ENCODE measurements around the gene MICU2.

Gene MICU2

DNA sequence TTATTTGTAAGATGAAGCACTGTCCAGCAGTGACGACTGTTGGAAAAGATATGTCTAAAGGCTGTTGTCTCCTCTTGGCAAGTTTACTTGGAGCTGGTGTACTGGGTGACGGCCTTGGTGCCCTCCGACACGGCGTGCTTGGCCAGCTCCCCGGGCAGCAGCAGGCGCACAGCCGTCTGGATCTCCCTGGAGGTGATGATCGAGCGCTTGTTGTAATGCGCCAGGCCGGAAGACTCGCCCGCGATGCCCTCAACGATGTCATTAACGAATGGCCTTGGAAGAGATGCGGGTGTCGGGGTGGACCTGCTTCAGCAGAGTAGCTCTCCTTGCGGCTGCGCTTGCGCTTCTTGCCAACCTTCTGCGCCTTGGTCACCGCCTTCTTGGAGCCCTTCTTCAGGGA is 120.2 kb downstream of the MICU2 start:
- DNase-seq (ENCODE audit: low read depth in 2 of 2), result no peak

DNA sequence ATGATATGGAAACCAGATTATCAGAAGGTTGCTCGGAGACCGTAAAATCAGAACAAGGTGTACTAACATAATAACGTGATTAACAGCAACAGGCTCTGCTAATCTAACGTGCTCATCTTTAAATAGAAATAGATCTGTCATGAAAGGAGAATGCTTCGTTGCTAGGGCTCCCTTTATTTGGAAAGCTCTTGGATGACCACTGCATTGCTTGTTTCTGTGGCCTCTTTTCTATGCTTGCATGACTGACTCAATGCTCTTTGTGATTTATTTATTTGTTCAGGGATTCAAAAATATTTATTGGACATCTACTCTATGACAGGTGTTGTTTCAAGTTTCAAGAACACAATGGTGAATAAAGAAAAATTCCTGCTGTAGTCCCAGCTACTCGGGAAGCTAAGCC is 122.6 kb downstream of the MICU2 start:
- no peak for DNase-seq (ENCODE audit: low read depth in 2 of 2)

DNA sequence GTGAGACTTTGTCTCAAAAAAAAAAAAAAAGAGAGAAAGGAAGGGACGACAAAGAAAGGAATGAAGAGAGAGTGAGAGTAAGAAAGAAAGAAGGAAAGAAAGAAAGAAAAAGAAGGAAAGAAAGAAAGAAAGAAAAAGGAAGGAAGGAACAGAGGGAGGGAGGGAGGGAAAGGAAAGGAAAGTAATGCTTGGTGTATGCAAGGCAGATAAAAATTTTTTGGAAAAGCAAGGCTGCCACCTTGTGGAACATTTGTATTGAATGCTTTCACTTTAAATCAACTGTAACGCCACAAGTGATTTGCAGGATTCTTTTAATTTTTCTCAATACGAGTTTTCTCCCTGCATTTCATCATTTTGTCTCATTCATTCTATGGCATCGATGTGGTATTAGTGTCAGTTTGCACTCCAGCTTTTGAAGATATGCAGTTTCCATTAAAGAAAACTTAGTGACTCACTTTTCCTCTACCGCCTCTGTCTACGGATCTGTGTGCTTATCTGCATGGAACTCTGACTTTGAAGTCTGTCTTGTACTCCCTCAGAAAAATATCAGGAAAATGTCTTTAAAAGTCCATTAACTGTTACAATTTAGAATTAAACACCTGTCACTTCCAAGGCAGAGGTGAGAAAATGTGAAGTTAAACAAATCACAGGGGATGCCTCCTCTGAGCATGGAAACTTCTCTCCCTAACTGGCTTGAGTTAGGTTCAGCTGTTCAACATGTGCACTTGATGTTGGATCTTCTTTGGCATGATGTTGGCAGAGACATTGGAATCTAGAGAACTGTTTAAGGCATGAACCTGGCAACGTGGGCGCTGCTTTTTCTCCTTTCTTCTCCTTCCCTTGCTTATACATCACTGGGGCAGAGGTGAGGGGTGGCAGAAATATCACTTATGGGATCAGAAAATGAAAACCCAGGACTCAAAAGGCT is 124.8 kb downstream of the MICU2 start:
- peak in 1 of 2 donors; percentile 19 for DNase-seq (ENCODE audit: low read depth in 2 of 2)

DNA sequence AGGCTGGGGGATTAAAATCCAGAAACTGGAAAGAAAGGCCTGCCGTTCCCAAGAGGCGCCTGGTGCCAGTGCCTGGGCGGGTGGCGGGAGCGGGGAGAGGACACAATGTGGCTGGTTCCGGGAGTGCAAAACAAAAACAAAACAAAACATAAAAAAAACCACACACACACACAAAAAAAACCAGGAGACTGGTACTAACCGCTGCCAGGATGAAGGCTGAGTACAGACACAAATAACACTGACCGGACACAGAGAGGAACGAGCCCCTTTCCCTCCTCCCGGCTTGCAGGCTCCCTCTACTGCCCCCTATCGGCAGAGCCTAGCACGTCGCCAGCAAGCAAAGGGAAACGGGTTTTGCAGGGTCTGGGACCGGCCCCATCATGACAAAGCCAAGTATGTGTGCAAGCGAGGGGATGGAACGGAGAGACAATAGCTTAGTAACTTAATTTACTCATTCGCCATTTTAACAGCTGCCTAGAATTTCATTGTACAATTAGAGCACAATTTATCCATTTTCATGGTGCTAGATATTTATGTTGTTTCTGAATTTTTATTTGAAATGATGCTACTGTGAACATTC is 127.0 kb downstream of the MICU2 start:
- DNase-seq (ENCODE audit: low read depth in 2 of 2), result peak; percentile 75

DNA sequence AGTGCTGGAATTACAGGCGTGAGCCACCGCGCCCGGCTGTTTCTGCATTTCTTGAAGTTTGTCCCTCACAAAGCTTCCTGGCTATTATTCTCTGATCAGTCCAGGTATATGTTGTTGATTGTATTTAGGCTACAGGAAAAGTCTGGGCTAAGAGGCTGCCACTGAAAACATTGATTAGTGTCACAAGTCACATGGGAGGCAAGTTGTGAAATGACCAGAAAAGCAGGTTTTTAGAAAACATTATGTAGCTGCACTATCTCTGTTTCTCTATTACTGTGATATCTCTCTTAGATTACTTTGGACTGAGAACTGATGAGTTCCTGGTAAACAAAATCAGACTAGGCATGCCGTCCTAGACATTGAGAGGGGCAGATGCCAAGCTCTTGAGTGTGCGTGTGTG is 128.9 kb downstream of the MICU2 start:
- no peak for DNase-seq (ENCODE audit: low read depth in 2 of 2)

DNA sequence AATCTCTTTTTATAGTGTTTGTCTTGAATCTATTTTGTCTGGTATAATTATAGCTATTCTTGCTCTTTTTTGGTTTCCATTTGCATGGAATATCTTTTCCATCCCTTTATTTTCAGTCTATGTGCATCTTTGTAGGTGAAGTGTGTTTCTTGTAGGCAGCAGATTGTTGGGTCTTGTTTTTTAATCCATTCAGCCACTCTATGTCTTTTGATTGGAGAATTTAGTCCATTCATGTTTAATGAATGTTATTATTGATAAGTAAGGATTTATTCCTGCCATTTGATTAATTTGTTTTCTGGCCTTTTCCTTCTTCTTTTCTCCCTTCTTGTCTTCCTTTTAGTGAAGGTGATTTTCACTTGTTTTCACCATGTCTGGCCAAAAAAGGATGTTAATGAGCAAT is 133.2 kb downstream of the MICU2 start:
- no peak for DNase-seq (ENCODE audit: low read depth in 2 of 2)

DNA sequence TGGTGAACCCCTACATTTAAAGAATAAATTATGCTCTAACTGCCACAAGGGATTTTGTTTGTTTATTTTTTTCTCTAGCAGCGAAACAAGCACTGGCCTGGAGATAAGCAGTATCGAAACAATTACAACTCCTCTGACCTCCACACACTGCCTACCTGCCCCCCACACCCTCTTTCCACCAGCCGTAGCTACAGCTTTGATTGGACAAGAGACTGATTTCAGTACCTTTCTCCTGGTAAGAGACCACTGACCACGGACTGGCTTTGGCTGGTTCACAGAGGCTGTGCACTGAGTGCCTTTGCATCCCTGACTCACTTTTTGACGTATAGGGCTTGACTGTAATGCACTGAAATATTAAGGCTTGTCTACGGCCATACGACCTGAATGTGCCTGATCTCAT is 137.4 kb downstream of the MICU2 start:
- DNase-seq (ENCODE audit: low read depth in 2 of 2), result no peak

DNA sequence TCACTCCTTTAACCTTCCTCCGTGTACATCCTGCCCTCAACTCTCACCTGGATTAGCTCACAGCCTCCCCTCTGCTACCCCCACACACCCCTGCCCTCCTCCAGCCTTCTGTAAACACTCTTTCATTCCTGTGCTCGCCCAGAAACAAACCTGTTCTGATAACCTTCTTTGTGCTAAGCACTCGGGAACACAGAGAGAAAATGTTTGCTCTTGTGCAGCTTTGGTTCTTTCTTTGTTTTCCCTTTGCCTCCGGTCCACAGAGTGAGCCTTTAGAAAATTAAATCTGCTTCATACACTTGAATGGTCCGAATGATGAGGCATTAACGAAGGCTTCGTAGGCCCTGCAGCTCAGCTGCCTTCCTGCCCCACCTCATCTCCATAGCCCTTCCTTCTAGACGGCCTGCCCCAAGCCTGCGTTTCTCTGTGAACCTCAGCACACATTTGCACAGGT is 138.2 kb downstream of the MICU2 start:
- DNase-seq (ENCODE audit: low read depth in 2 of 2), result no peak

DNA sequence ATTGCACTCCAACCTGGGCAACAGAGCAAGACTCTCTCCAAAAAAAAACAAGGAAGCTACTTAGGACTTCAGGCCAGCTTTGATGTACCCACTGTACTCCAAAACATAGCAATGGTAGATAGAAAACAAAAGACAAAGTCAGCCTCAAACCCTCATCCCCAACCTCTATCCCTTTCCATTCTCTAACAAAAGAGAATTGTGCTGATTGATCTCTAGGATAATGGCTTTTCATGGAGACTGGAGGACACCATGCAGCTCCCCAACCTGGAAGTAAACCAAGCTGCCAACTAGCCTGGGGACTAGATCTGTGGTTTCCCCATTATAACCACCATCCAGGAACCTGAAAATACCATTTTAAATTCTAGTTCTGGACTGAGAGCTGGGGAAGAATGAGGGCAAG is 140.5 kb downstream of the MICU2 start:
- no peak for DNase-seq (ENCODE audit: low read depth in 2 of 2)

GRCh38 chr13:21461131-21461530 is 142.8 kb downstream of the MICU2 start:
- no peak for DNase-seq (ENCODE audit: low read depth in 2 of 2)

DNA sequence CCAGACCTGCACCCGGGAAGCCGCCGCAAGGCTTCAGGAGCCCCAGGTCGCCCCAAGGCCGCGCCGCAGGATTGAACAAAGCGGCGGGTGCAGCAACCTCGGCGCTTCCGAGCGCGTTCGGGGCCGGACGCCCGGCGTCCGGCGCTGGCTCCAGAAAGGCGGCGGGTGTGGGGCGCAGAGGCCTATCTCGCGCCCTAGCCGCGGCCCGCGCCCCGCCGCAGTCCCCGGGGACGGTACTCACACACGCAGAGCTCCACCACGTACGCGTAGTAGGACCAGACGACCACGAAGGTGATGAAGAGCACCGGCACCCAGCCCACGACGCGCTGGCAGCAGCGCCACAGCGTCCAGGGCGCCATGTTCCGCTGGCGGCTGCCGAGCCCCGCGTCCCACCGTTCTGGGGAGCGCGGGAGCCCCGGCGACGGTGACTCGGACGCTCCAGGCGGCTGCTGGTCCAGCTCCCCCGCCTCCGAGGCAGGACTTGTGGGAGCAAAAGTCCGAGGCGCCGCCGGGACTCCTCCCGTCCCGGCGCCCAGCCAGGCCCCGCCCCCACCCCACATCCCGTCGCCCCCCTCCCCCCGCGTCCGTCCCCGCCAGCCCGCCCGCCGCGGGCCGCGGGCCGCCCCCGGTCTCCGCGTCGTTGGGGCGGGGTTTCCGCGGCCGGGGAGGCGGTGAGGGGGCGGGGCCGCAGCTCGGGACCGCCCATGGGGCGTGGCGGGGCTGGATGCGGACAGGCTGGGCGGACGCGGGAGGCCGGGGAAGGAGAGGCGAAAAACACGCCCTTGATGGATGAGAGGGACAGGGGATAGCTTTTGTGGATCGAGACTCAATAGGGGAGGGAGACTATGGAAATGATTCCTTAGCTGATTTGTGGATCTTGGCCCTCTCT is 144.9 kb downstream of the MICU2 start, which contains the start of gene ZDHHC20:
ZDHHC20 (minus strand) TSS at position 491 of the 889 bp plus-strand sequence; CDS start at position 359, 132 bp downstream.
- DNase-seq (ENCODE audit: low read depth in 2 of 2), result peak; percentile 83 to 89

- peak; percentile 24 to 50 for DNase-seq (ENCODE audit: low read depth in 2 of 2)
Observed at GRCh38 chr13:21458451-21458812, 145.5 kb downstream of the MICU2 start.

GRCh38 chr13:21453387-21454081 is 150.4 kb downstream of the MICU2 start:
- no peak for DNase-seq (ENCODE audit: low read depth in 2 of 2)

DNA sequence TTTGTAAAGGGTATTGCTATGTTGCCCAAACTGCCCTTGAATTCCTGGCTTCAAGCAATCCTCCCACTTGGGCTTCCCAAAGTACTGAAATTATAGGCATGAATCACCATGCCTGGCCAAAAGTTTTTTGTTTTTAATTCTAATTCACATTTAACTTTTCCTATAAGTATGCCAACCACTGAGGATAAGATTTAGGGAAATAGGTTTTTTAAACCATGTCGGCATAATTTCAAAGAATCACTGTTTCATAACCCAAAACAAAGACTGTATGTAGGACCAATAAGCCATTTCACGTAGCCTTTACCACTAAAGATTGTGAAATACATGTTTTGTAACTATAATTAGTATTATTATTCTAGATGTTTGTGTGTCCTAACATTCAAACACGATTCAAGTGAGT is 153.0 kb downstream of the MICU2 start:
- no peak for DNase-seq (ENCODE audit: low read depth in 2 of 2)

DNA sequence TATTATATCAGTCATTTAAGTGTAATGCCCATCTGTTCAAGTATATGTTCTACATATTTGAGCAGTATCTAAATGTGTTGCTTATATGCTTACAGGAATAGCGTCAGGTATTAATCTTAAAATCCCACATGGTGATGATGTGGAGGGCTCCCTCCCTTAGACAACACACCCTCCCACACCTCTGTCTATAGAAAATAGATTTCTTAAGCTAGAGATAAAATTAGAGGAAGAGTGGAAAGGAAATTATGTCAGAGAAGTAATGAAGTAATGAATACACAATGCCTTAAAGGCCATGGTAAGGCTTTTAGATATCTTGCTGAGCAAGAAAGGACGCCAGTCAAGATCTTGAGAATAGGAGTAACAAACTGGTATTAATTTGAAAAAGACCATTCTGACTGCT is 157.3 kb downstream of the MICU2 start:
- DNase-seq (ENCODE audit: low read depth in 2 of 2), result no peak

GRCh38 chr13:21445759-21446158 is 158.2 kb downstream of the MICU2 start:
- DNase-seq (ENCODE audit: low read depth in 2 of 2), result no peak

DNA sequence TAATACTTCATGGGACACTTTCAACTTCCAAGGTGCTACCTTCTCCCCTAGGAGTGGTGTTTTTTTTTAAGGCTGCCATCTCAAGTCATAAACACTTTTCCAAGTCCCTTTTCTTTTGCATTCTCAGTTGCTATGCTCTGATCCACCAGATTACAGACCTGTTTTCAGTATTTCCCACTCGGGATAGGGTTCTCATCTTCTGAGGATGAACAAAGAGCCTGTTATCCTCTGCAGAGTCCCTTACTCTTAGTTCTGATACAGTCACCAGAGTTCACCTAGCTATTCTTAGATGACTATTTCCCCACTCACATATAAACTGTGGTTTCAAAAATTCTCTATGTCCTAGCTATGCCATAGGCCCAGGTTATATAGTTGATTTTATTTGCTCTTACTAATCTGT is 160.8 kb downstream of the MICU2 start:
- DNase-seq (ENCODE audit: low read depth in 2 of 2), result no peak

Data from stimulated activated CD4-positive, alpha-beta T cell treated with anti-CD3 and anti-CD28 coated beads, Interleukin-4, amount 100 ng/mL, for 48 hours (primary cell).